Left ventricle myocardium inferior (tissue), 1 donor: ENCODE results near the gene GLTP. TPM values are rescaled to one million over a fixed set of nuclear protein-coding genes. Genes with fewer than 3 reads are reported as not detected.
"Not testable (repeated sequence)": the region's sequence is repeated elsewhere in the genome, so short reads cannot be mapped to it uniquely, and the experiment has no call there.

Experiments used
- DNase-seq: peaks from one replicate; pipeline ENCODE4 v3.0.0-alpha.2; 2020
- H3K27ac ChIP-seq: fragments of 200-600 bp; replicated peaks from 2 replicates; pipeline ENCODE4 v1.8.0; 2021
- H3K27me3 ChIP-seq: fragments of 200-600 bp; 2 replicates; pipeline ENCODE4 v1.8.0; 2021; ENCODE audit warnings: low read depth
- H3K36me3 ChIP-seq: fragments of 200-600 bp; 2 replicates; pipeline ENCODE4 v1.8.0; 2021
- H3K4me1 ChIP-seq: fragments of 200-600 bp; 2 replicates; pipeline ENCODE4 v1.8.0; 2021
- H3K4me3 ChIP-seq: fragments of 200-600 bp; 2 replicates; pipeline ENCODE4 v1.8.0; 2021; ENCODE audit warnings: mild to moderate bottlenecking, moderate library complexity
- H3K9me3 ChIP-seq: fragments of 200-600 bp; replicated peaks from 2 replicates; pipeline ENCODE4 v1.8.0; 2021
- CTCF ChIP-seq: fragments of 200-600 bp; IDR thresholded peaks from 2 replicates; pipeline ENCODE4 v1.8.0; 2021; ENCODE audit warnings: antibody characterized with exemption, mild to moderate bottlenecking, borderline replicate concordance
- intact Hi-C: fragments of 100-400 bp; cut with micrococcal nuclease; formaldehyde crosslinking; loops from one replicate; pipeline ENCODE4 v1.11.0; 2022
- total RNA-seq: library from RNA; stranded (reverse); fragmentation: NEBNext Ultra II Directional; extraction: Animal tissue kit (Norgen Biotek cat#: 25700); gene quantifications from one replicate; pipeline ENCODE4 v1.2.1, GENCODE V29; 2021
- donor health status: DM: no; HTN: yes; CAD: no; lungs with severe emphysema.

The GLTP gene
- total RNA-seq, 1 donor from 2014 or later: 20.0 TPM

GRCh38 chr12:109864916-109865315, 15.4 kb downstream of the GLTP start:
- no peaks in the 10 kb centered on the region for H3K9me3 ChIP-seq
- no peak overlapping the region for H3K4me3 ChIP-seq
- peaks cover 8% of the 10 kb centered on the region for H3K36me3 ChIP-seq
- H3K27ac ChIP-seq: peak overlapping the region; percentile 33
- DNase-seq: no peak
- TF ChIP-seq CTCF: no peak
- H3K4me1 ChIP-seq: peaks cover 20% of the 10 kb centered on the region
- no peaks in the 10 kb centered on the region for H3K27me3 ChIP-seq
- intact Hi-C loops: no loop called here

GRCh38 chr12:109863847-109864712, 16.3 kb downstream of the GLTP start:
- no peak for TF ChIP-seq CTCF
- peaks cover 20% of the 10 kb centered on the region for H3K4me1 ChIP-seq
- H3K27me3 ChIP-seq: no peaks in the 10 kb centered on the region
- no peaks in the 10 kb centered on the region for H3K9me3 ChIP-seq
- no peak overlapping the region for H3K4me3 ChIP-seq
- peak overlapping the region; percentile 33 for H3K27ac ChIP-seq
- DNase-seq: no peak
- H3K36me3 ChIP-seq: peaks cover 8% of the 10 kb centered on the region
- intact Hi-C loops: no loop called here

- DNase-seq: not testable (repeated sequence)
Observed at GRCh38 chr12:109862491-109862890, 17.9 kb downstream of the GLTP start.

GRCh38 chr12:109861689-109862314, 18.5 kb downstream of the GLTP start:
- intact Hi-C loops: no loop called here
- Histone ChIP-seq H3K4me3 (no peak overlapping the region), H3K36me3 (peaks cover 23% of the 10 kb centered on the region), H3K4me1 (peaks cover 20% of the 10 kb centered on the region), H3K9me3 (no peaks in the 10 kb centered on the region), H3K27ac (no peak overlapping the region), H3K27me3 (no peaks in the 10 kb centered on the region)
- no peak for TF ChIP-seq CTCF
- no peak for DNase-seq

More at GRCh38 chr12:109862491-109862890, 17.9 kb downstream of the GLTP start:
- Histone ChIP-seq H3K36me3 (peaks cover 17% of the 10 kb centered on the region), H3K4me1 (peaks cover 20% of the 10 kb centered on the region)
- H3K27ac ChIP-seq, H3K27me3 ChIP-seq, intact Hi-C loops, H3K4me3 ChIP-seq, H3K9me3 ChIP-seq: not testable (repeated sequence)

GRCh38 chr12:109860977-109861376, 19.4 kb downstream of the GLTP start:
- no peak for TF ChIP-seq CTCF
- no peak overlapping the region for H3K27ac ChIP-seq
- H3K36me3 ChIP-seq: peaks cover 32% of the 10 kb centered on the region
- DNase-seq: no peak
- H3K4me1 ChIP-seq: peaks cover 20% of the 10 kb centered on the region
- no peak overlapping the region for H3K4me3 ChIP-seq
- no peaks in the 10 kb centered on the region for H3K9me3 ChIP-seq
- H3K27me3 ChIP-seq: no peaks in the 10 kb centered on the region
- intact Hi-C loops: no loop called here

GRCh38 chr12:109858764-109859163, 21.6 kb downstream of the GLTP start:
- peaks cover 1% of the 10 kb centered on the region for H3K4me1 ChIP-seq
- H3K4me3 ChIP-seq: no peak overlapping the region
- no peak for TF ChIP-seq CTCF
- H3K36me3 ChIP-seq: peaks cover 48% of the 10 kb centered on the region
- intact Hi-C loops: no loop called here
- H3K27ac ChIP-seq: no peak overlapping the region
- H3K27me3 ChIP-seq: no peaks in the 10 kb centered on the region
- no peaks in the 10 kb centered on the region for H3K9me3 ChIP-seq
- DNase-seq: no peak
